Measurements from ENCODE around the gene WWTR1. TPM values are rescaled to one million over a fixed set of nuclear protein-coding genes. Genes with fewer than 3 reads are reported as not detected.

Gene WWTR1
- total and polyA plus RNA-seq, 5 donors from 2014 or later, result 0.33 to 2.0 (median 1.6) TPM

GRCh38 chr3:149532489-149533180 is 125.2 kb downstream of the WWTR1 start:
- no peak for ATAC-seq (ENCODE audit: low read depth in 2 of 2)
- no peak overlapping the region for H3K4me3 Mint-ChIP-seq
- H3K27ac ChIP-seq (ENCODE audit: insufficient read depth, low read length, poor library complexity, severe bottlenecking), result no peak overlapping the region

GRCh38 chr3:149529099-149529498 is 128.7 kb downstream of the WWTR1 start:
- Mint-ChIP-seq H3K4me1 (peaks cover 0 to 2% (median 0%) of the 10 kb centered on the region in 4 donors), H3K27ac (no peak overlapping the region), H3K9me3 (no peaks in the 10 kb centered on the region), H3K27me3 (peaks cover 9% of the 10 kb centered on the region), H3K36me3 (no peaks in the 10 kb centered on the region), H3K4me3 (no peak overlapping the region)
- Histone ChIP-seq H3K36me3 (ENCODE audit: control insufficient read depth, insufficient read depth, low read length) (no peaks in the 10 kb centered on the region), H3K9me3 (ENCODE audit: control insufficient read depth in 2 of 2, low read length in 2 of 2) (no peaks in the 10 kb centered on the region), H3K4me1 (ENCODE audit: control insufficient read depth, insufficient read depth, low read length, poor library complexity, severe bottlenecking) (no peaks in the 10 kb centered on the region), H3K27me3 (ENCODE audit: control insufficient read depth, insufficient read depth, low read length) (peaks cover 5% of the 10 kb centered on the region), H3K4me3 (ENCODE audit: low read depth, low read length) (no peak overlapping the region), H3K27ac (ENCODE audit: insufficient read depth, low read length, poor library complexity, severe bottlenecking) (no peak overlapping the region)
- no peak for ATAC-seq (ENCODE audit: low read depth in 2 of 2)
- DNase-seq, result no peak

More at GRCh38 chr3:149532489-149533180, 125.2 kb downstream of the WWTR1 start:
- no peak for DNase-seq
- no peaks in the 10 kb centered on the region for H3K4me1 ChIP-seq (ENCODE audit: control insufficient read depth, insufficient read depth, low read length, poor library complexity, severe bottlenecking)
- Mint-ChIP-seq H3K4me1 (peaks cover 0 to 2% (median 0%) of the 10 kb centered on the region in 4 donors), H3K27me3 (peaks cover 9% of the 10 kb centered on the region), H3K27ac (peak overlapping the region in 2 of 3 donors; percentile 14 to 35), H3K9me3 (no peaks in the 10 kb centered on the region), H3K36me3 (no peaks in the 10 kb centered on the region)
- H3K36me3 ChIP-seq (ENCODE audit: control insufficient read depth, insufficient read depth, low read length), result no peaks in the 10 kb centered on the region
- no peak overlapping the region for H3K4me3 ChIP-seq (ENCODE audit: low read depth, low read length)
- H3K27me3 ChIP-seq (ENCODE audit: control insufficient read depth, insufficient read depth, low read length), result peaks cover 5% of the 10 kb centered on the region
- H3K9me3 ChIP-seq (ENCODE audit: control insufficient read depth in 2 of 2, low read length in 2 of 2), result no peaks in the 10 kb centered on the region

- Histone ChIP-seq H3K27ac (ENCODE audit: insufficient read depth, low read length, poor library complexity, severe bottlenecking) (no peak overlapping the region), H3K36me3 (ENCODE audit: control insufficient read depth, insufficient read depth, low read length) (no peaks in the 10 kb centered on the region), H3K4me3 (ENCODE audit: low read depth, low read length) (no peak overlapping the region), H3K27me3 (ENCODE audit: control insufficient read depth, insufficient read depth, low read length) (peaks cover 5% of the 10 kb centered on the region), H3K4me1 (ENCODE audit: control insufficient read depth, insufficient read depth, low read length, poor library complexity, severe bottlenecking) (no peaks in the 10 kb centered on the region), H3K9me3 (ENCODE audit: control insufficient read depth in 2 of 2, low read length in 2 of 2) (no peaks in the 10 kb centered on the region)
- H3K36me3 Mint-ChIP-seq, result no peaks in the 10 kb centered on the region
- H3K4me1 Mint-ChIP-seq, result peaks cover 0 to 2% (median 0%) of the 10 kb centered on the region in 4 donors
- H3K27ac Mint-ChIP-seq, result no peak overlapping the region
- peaks cover 0 to 1% (median 0%) of the 10 kb centered on the region in 7 donors for H3K9me3 Mint-ChIP-seq
- DNase-seq (no peak), ATAC-seq (ENCODE audit: low read depth in 2 of 2) (no peak)
- no peak overlapping the region for H3K4me3 Mint-ChIP-seq
- peaks cover 9% of the 10 kb centered on the region for H3K27me3 Mint-ChIP-seq
These were observed 129.5 kb downstream of the WWTR1 start for GRCh38 chr3:149528340-149528650.

- Histone ChIP-seq H3K27ac (ENCODE audit: insufficient read depth, low read length, poor library complexity, severe bottlenecking) (no peak overlapping the region), H3K9me3 (ENCODE audit: control insufficient read depth in 2 of 2, low read length in 2 of 2) (no peaks in the 10 kb centered on the region), H3K4me1 (ENCODE audit: control insufficient read depth, insufficient read depth, low read length, poor library complexity, severe bottlenecking) (no peaks in the 10 kb centered on the region), H3K4me3 (ENCODE audit: low read depth, low read length) (no peak overlapping the region), H3K27me3 (ENCODE audit: control insufficient read depth, insufficient read depth, low read length) (peaks cover 4% of the 10 kb centered on the region), H3K36me3 (ENCODE audit: control insufficient read depth, insufficient read depth, low read length) (no peaks in the 10 kb centered on the region)
- H3K27me3 Mint-ChIP-seq, result peaks cover 9% of the 10 kb centered on the region
- ATAC-seq (ENCODE audit: low read depth in 2 of 2) (no peak), DNase-seq (no peak)
- H3K4me1 Mint-ChIP-seq, result no peaks in the 10 kb centered on the region
- peaks cover 0 to 1% (median 0%) of the 10 kb centered on the region in 7 donors for H3K9me3 Mint-ChIP-seq
- no peak overlapping the region for H3K4me3 Mint-ChIP-seq
- H3K27ac Mint-ChIP-seq, result no peak overlapping the region
- no peaks in the 10 kb centered on the region for H3K36me3 Mint-ChIP-seq
These were observed 130.1 kb downstream of the WWTR1 start for GRCh38 chr3:149527531-149528339.

GRCh38 chr3:149523512-149524299 is 134.1 kb downstream of the WWTR1 start:
- Mint-ChIP-seq H3K36me3 (no peaks in the 10 kb centered on the region), H3K27ac (no peak overlapping the region), H3K27me3 (no peaks in the 10 kb centered on the region), H3K4me3 (no peak overlapping the region), H3K9me3 (peaks cover 0 to 1% (median 0%) of the 10 kb centered on the region in 7 donors), H3K4me1 (no peaks in the 10 kb centered on the region)
- DNase-seq, result no peak
- no peak overlapping the region for H3K27ac ChIP-seq (ENCODE audit: insufficient read depth, low read length, poor library complexity, severe bottlenecking)
- no peaks in the 10 kb centered on the region for H3K9me3 ChIP-seq (ENCODE audit: control insufficient read depth in 2 of 2, low read length in 2 of 2)
- no peaks in the 10 kb centered on the region for H3K4me1 ChIP-seq (ENCODE audit: control insufficient read depth, insufficient read depth, low read length, poor library complexity, severe bottlenecking)
- H3K27me3 ChIP-seq (ENCODE audit: control insufficient read depth, insufficient read depth, low read length), result no peaks in the 10 kb centered on the region
- no peak overlapping the region for H3K4me3 ChIP-seq (ENCODE audit: low read depth, low read length)
- no peak for ATAC-seq (ENCODE audit: low read depth in 2 of 2)
- H3K36me3 ChIP-seq (ENCODE audit: control insufficient read depth, insufficient read depth, low read length), result no peaks in the 10 kb centered on the region

- H3K4me3 ChIP-seq (ENCODE audit: low read depth, low read length), result no peak overlapping the region
- DNase-seq (no peak), ATAC-seq (ENCODE audit: low read depth in 2 of 2) (no peak)
- no peaks in the 10 kb centered on the region for H3K36me3 ChIP-seq (ENCODE audit: control insufficient read depth, insufficient read depth, low read length)
- no peaks in the 10 kb centered on the region for H3K27me3 ChIP-seq (ENCODE audit: control insufficient read depth, insufficient read depth, low read length)
- H3K4me1 ChIP-seq (ENCODE audit: control insufficient read depth, insufficient read depth, low read length, poor library complexity, severe bottlenecking), result no peaks in the 10 kb centered on the region
- Mint-ChIP-seq H3K27ac (no peak overlapping the region), H3K4me3 (no peak overlapping the region), H3K4me1 (no peaks in the 10 kb centered on the region), H3K9me3 (peaks cover 0 to 1% (median 0%) of the 10 kb centered on the region in 7 donors), H3K36me3 (no peaks in the 10 kb centered on the region), H3K27me3 (no peaks in the 10 kb centered on the region)
- no peak overlapping the region for H3K27ac ChIP-seq (ENCODE audit: insufficient read depth, low read length, poor library complexity, severe bottlenecking)
- no peaks in the 10 kb centered on the region for H3K9me3 ChIP-seq (ENCODE audit: control insufficient read depth in 2 of 2, low read length in 2 of 2)
These were observed 137.9 kb downstream of the WWTR1 start for GRCh38 chr3:149519912-149520311.

GRCh38 chr3:149516920-149517319 is 140.9 kb downstream of the WWTR1 start:
- H3K4me3 Mint-ChIP-seq, result no peak overlapping the region
- no peak overlapping the region for H3K27ac ChIP-seq (ENCODE audit: insufficient read depth, low read length, poor library complexity, severe bottlenecking)
- peaks cover 4% of the 10 kb centered on the region for H3K4me1 ChIP-seq (ENCODE audit: control insufficient read depth, insufficient read depth, low read length, poor library complexity, severe bottlenecking)
- H3K4me1 Mint-ChIP-seq, result peaks cover 0 to 8% (median 0%) of the 10 kb centered on the region in 4 donors
- no peak for ATAC-seq (ENCODE audit: low read depth in 2 of 2)
- peaks cover 16% of the 10 kb centered on the region for H3K27me3 Mint-ChIP-seq
- no peaks in the 10 kb centered on the region for H3K27me3 ChIP-seq (ENCODE audit: control insufficient read depth, insufficient read depth, low read length)
- no peak for DNase-seq
- no peak overlapping the region for H3K27ac Mint-ChIP-seq
- H3K9me3 ChIP-seq (ENCODE audit: control insufficient read depth in 2 of 2, low read length in 2 of 2), result no peaks in the 10 kb centered on the region
- no peaks in the 10 kb centered on the region for H3K36me3 ChIP-seq (ENCODE audit: control insufficient read depth, insufficient read depth, low read length)
- H3K4me3 ChIP-seq (ENCODE audit: low read depth, low read length), result no peak overlapping the region
- no peaks in the 10 kb centered on the region for H3K9me3 Mint-ChIP-seq
- no peaks in the 10 kb centered on the region for H3K36me3 Mint-ChIP-seq

All from CD4-positive, CD25-positive, alpha-beta regulatory T cell (primary cell).